GM12891 (cell line): Measurements from ENCODE around the gene HOXB6.

Source experiments
- DNase-seq: peaks from one replicate; pipeline ENCODE4 v3.0.0; 2011; ENCODE audit warnings: low spot score; ENCODE audit not compliant: insufficient read length
- FAIRE-seq: peaks from 2 replicates; lab custom pipeline; 2011; peaks lifted over from hg19 to GRCh38; lab: Jason Lieb, UNC
- PAX5 ChIP-seq: IDR thresholded peaks from 2 replicates; pipeline ENCODE4 v1.6.1; 2011; ENCODE audit warnings: low read length, moderate library complexity, mild to moderate bottlenecking; ENCODE audit not compliant: insufficient read depth, severe bottlenecking
- POLR2A ChIP-seq: IDR thresholded peaks from 2 replicates; pipeline ENCODE4 v1.6.1; 2011; ENCODE audit warnings: low read depth, low read length, control low read depth
- POLR2AphosphoS5 ChIP-seq: IDR thresholded peaks from 2 replicates; pipeline ENCODE4 v1.6.1; 2011; ENCODE audit warnings: low read depth, low read length, control low read depth
- POU2F2 ChIP-seq: IDR thresholded peaks from 2 replicates; pipeline ENCODE4 v1.6.1; 2011; ENCODE audit warnings: low read depth, mild to moderate bottlenecking, control low read depth, low read length, moderate library complexity
- SPI1 ChIP-seq: IDR thresholded peaks from 2 replicates; pipeline ENCODE4 v1.6.1; 2011; ENCODE audit warnings: low read depth, low read length, control low read depth
- TAF1 ChIP-seq: IDR thresholded peaks from 2 replicates; pipeline ENCODE4 v1.6.1; 2011; ENCODE audit warnings: low read depth, low read length, control low read depth

Gene HOXB6

DNA sequence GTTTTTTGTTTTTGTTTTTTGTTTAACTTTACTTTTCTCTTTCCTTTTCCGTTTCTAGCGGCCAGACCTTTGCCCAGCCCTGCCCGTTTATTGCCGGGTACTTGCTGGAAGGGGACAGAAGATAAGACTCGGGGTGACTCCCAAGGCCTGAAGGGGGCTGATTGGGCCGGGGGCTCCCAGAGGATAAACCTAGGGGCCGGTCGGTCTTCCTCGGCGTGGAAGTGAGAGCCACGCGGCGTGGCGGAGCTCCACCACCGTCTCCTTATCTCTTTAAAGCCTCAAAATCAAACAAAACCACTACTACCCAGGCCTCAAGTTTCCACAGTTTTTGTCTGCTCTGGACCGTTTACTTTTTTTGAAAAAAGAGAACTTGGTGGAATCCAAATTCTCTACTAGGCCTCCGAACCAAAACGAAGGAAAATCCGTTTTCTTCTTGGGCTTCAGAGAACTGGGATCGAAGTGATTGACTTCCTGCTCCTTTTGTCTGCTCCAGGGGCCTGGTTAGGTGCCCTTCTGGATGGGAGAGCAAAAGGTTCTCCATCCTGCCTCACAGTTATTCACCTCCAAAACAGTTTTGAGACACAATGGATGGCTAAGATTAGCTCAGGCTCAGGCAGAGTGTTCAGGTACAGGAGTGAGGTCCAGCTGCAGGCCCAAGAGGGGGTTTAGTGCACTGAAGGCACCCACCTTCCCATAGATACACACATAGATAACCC lies 29.9 kb upstream of the HOXB6 start:
- no peak for TF ChIP-seq POU2F2
- no peak for TF ChIP-seq PAX5
- TF ChIP-seq POLR2AphosphoS5: no peak
- TF ChIP-seq SPI1: no peak
- no peak for TF ChIP-seq TAF1
- TF ChIP-seq POLR2A: no peak
- no peak for FAIRE-seq
- DNase-seq: no peak

DNA sequence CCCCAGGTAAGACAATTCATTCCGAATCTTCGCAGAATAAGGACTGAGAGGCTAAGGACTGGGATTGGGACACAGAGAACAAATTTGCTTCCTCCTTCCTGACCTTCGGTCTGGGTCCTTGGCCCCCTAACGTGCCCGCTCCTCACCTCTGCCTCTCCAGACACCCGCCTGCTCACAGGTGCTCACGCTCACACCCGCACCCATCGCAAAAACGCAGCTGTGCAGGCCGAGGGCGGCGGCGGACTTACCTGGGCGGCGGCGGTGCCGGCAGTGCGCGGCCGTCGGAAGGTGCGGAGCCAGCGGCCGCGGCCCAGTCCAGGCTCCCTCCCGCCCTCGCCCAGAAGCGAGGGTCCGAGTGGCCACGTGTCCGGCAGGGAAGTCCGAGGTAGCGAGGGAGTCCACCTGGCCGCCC lies 28.5 kb upstream of the HOXB6 start:
- TF ChIP-seq PAX5 (no peak), TAF1 (no peak), POLR2AphosphoS5 (no peak), SPI1 (no peak), POU2F2 (no peak), POLR2A (no peak)
- FAIRE-seq (no peak), DNase-seq (no peak)

DNA sequence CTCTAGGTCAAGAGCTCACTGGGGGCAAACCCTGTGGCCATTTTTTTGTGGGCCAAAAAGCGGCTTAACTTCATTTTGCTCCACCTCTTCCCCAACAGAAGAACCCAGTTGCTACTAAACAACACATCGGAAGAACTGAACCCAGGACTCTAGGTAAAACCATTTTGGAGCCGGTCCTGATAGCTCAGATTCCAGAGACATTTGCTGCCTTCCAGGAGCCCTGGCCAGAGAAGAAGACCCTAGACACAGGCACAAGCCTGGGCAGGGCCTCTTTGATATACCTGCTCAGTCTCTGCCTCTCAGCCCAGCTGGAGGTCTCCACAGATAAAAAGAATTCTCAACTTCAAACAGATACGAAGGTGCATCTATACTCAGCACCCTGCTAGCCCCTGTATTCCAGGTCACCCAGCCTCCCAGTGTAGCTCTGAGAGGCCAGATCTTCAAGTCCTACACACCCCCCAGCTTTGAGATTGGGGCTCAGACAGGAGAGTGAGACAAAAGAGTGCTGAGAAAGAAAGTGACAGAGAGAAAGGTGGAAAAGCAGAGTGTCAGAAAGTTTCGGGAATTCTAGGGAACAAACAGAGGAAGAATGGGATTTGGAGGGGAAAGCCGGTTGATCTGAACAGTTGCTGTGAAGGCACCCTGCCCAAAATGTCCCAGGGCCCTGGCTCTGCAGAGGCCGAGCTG lies 27.9 kb upstream of the HOXB6 start:
- DNase-seq (no peak), FAIRE-seq (peak; percentile 9)
- no peak for TF ChIP-seq POLR2AphosphoS5
- no peak for TF ChIP-seq PAX5
- no peak for TF ChIP-seq SPI1
- no peak for TF ChIP-seq POU2F2
- no peak for TF ChIP-seq POLR2A
- no peak for TF ChIP-seq TAF1

DNA sequence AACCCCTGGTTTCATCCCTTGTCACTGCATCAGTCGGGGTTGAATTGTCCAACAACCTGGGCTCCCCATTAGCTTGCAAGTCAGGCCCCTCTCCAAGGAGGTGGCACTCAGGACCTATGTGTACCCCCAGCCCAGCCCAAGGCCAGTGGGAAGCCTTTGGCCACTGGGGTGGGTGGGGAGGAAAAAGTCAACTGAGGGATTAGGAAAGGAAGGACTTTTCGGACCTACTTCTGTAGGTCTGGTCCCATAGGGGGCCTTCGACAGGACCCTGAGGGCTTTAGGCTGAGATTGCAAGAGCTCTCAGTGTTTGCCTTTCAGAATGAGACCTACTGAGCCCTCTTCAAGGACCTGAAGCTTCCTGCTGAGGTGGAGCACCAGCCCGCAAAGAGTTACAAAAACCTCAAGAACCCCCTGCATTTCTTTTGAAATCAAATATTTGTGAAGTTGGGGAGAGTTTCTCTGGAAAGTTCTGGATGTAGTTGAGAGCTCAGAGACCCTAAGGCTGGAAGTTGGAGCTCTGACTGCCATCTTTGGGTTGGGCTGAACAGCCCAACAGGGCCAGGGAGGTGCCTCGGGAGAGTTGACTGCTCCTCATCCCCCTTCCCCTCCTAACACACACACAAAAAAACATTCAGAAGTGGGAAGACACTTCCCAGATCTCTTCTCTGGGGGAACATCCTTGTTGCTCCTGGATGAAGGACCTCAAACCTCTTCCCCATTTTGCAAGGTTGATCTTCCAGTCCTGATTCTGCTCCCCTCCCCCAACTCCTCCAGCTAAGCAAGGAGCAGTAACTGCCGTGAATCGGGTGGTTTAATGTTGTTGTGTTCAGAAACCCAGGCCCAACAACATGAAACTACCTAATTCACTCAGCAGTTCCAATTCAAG lies 27.1 kb upstream of the HOXB6 start:
- FAIRE-seq: peak; percentile 80
- DNase-seq: no peak
- TF ChIP-seq POLR2AphosphoS5 (no peak), POU2F2 (no peak), SPI1 (0 out of 2 replicates have a peak, but pooled peaks have one; percentile 10), PAX5 (no peak)

DNA sequence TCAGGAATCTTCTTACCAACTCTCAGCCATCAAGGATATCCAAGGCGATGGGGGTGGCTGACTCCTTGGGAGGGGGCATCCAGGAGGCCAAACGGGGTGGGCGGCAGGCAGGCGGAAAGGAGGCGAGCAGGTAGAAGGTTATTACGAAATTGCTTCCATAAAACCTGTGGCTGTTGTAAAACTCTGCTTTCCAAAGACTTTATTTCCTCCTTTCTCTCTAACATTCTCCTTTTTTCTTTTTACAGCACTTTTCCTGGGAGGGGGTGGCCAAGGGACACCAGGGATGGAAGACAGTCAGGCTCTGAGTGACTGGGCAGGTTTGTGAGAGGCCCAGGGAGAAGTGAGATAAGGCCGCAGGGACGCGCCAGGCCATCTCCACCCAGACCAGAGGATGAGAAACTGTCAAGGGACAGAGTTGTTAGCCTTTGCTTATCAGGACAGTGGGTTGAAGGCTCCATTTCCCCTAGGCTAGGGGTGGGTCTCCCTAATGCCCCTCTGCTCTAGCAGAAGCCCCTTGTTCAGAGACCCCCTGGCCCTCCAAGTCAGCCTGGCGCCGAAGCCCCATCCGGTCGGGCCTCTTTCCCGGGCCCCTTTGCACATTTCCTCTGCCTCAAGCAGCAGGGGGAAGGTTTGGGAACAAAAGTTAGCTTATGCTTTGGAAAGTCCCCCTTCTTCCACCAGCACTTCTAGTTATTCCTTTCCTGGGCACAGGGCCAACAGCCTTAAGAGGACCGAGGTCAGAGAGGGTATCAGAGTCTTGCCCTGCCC lies 26.3 kb upstream of the HOXB6 start:
- no peak for DNase-seq

DNA sequence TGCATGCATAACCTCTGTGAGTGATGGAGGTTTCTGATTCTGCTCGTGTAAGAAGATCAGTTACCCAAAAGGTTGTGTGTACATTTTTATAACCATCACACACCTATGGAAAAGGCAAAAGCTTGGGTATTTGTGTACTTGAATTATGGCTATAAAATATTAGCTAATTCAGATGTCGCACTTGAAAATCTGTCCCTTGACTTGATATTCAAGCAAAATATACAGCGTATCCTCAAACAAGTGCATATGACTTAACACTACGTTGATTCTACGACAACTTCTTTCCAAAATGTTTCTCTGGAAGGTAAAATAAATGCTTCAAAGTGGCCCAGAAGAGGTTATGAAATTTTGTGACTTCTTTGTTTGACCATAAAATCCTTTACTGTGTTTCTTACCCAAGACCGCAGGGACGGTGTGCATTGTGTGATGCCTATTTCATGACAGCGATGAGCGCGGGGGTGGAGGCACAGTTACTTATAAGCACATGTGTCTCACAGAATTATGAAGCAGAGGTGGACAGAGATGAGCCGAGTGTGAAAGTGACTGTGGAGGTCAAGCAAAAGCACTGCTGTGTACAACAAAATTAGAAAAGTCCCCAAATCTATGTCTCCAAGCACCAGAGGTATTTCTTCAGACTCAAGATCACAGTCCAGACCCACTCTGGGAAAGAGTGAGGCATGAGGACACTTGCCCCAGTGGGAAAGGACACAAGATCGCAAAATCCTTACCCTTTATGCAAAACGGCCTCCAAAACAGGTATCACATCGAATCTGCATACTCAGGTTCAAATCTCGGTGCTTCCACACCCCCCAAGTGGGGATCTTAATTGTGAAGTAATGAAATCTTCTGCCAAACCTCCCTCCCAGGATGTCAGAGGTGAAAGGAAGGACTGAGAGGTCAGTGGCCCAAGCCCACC lies 25.5 kb upstream of the HOXB6 start:
- FAIRE-seq (no peak), DNase-seq (no peak)
- TF ChIP-seq POU2F2 (no peak), POLR2AphosphoS5 (no peak), TAF1 (no peak), SPI1 (no peak), PAX5 (no peak)

More for the DNA sequence above, 26.3 kb upstream of the HOXB6 start:
- no peak for FAIRE-seq
- TF ChIP-seq PAX5: no peak
- no peak for TF ChIP-seq POLR2A
- no peak for TF ChIP-seq SPI1
- no peak for TF ChIP-seq TAF1

DNA sequence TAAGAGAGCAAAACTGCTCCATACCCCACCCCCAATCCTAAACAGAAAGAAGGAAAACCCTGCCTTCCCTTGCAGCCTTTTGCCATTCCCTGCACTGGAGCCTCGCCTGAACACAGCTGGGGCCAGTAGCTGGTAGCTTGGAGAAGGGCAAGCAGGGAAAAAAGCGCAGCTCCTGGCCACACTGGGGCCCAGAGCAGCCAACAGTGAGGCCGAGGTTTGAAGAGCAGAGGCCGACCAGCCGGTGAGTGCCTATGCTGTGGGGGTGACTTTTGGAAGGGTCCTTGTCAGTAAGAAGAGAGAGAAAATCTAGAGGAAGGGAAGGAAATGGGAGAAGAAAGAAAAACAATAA lies 24.6 kb upstream of the HOXB6 start:
- no peak for DNase-seq
- TF ChIP-seq PAX5 (no peak), POLR2A (no peak), POLR2AphosphoS5 (no peak), SPI1 (no peak), POU2F2 (no peak), TAF1 (no peak)
- FAIRE-seq: no peak

DNA sequence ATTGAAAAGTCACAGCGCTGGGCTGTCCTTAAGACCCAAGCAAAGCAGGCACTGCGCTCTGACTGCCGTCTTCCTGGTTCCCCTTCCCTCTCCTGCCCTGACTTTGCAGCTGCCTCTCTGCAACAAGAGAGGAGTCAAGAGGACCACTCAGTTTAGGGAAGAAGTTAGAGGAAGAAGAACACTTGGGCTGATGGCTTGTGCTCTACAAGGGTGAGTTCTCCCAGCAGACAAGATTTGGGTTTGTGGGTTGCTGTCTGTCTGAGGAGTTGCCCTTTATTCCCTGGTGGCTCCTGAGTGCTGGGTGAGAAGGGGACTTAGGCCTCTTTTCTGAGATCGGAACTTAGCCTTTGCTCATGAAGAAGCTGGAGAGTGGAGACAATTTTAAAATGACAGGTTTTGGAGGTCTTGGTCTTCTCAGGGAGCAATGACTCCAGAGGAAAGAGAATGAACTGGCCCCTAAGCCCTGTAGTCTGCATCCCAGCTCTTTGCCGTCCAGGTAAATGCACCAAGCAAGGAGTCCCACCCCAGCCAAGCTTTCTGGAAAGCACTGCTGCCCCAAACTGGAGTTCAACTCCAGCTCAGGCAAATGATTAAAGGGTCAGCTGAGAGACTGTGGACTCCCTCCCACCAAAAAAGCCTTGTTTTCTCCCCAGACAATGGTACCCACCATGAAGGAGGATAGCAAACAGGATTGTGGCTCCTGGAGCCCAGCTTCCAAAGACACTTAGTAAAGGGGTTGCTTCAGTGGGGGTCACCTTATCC lies 24.0 kb upstream of the HOXB6 start:
- TF ChIP-seq POLR2A (no peak), POLR2AphosphoS5 (no peak), POU2F2 (no peak), TAF1 (no peak), SPI1 (no peak), PAX5 (no peak)
- FAIRE-seq: no peak
- no peak for DNase-seq
